Thyroid gland (tissue), 4 donors: ENCODE measurements around the gene MYCT1. TPM values are rescaled to one million over a fixed set of nuclear protein-coding genes. Genes with fewer than 3 reads are reported as not detected.

Experiments used
- DNase-seq, 2 donors: peaks; one replicate each; pipeline ENCODE4 v3.0.0-alpha.2; 2019
- H3K27ac ChIP-seq, 3 donors: fragments of 200-600 bp; sonication (generic); 1 replicate in 2 of 3; 2 replicates in 1 of 3; pipeline ENCODE4 v1.5.1; 2016 to 2019; ENCODE audit warnings: mild to moderate bottlenecking in 1 of 3, moderate library complexity in 1 of 3
- H3K27me3 ChIP-seq: fragments of 200-600 bp; sonication (generic); one replicate; pipeline ENCODE4 v1.5.1; 2019
- H3K36me3 ChIP-seq, 2 donors: fragments of 200-600 bp; sonication (generic); one replicate each; pipeline ENCODE4 v1.5.1; 2016 to 2019
- H3K4me1 ChIP-seq, 2 donors: fragments of 200-600 bp; sonication (generic); one replicate each; pipeline ENCODE4 v1.5.1; 2017 to 2019
- H3K4me3 ChIP-seq, 3 donors: fragments of 200-600 bp; sonication (generic); replicated peaks in 1 of 3; 1 replicate in 2 of 3; 2 replicates in 1 of 3; pipeline ENCODE4 v1.5.1; 2016; ENCODE audit warnings: mild to moderate bottlenecking in 1 of 3
- H3K9me3 ChIP-seq: fragments of 200-600 bp; sonication (generic); one replicate; pipeline ENCODE4 v1.5.1; 2017
- CTCF ChIP-seq, 6 experiments: fragments of 200-600 bp in 3 of 6; fragments of 450-650 bp in 3 of 6; sonication (generic) in 3 of 6; IDR thresholded peaks; one replicate each; pipeline ENCODE4 v1.5.1; 2016 to 2019; ENCODE audit warnings: antibody characterized with exemption in 6 of 6, mild to moderate bottlenecking in 2 of 6, inconsistent platforms in 1 of 6, moderate library complexity in 1 of 6
- POLR2A ChIP-seq, 2 donors: fragments of 450-650 bp; IDR thresholded peaks; one replicate each; pipeline ENCODE4 v1.6.1; 2017; ENCODE audit warnings: antibody characterized with exemption in 2 of 2, mild to moderate bottlenecking in 2 of 2, moderate library complexity in 1 of 2
- WGBS, 2 donors: methylation state at CpG; one replicate each; pipeline ENCODE4 v1.1.5; 2017; 5-methylcytosine and 5-hydroxymethylcytosine counted together
- intact Hi-C: fragments of 100-400 bp; cut with DNase I; formaldehyde crosslinking; loops from one replicate; pipeline ENCODE4 v1.15.1; 2023
- total RNA-seq, 4 donors: library from RNA; depleted of rRNA; stranded (reverse); fragments of >200 nt; gene quantifications; one replicate each; pipeline ENCODE4 v1.2.3, GENCODE V29; 2016

Gene MYCT1
- total RNA-seq, 4 donors from 2014 or later = 12.0 to 26.2 (median 17.5) TPM

GRCh38 chr6:152720974-152721373, 23.3 kb downstream of the MYCT1 start:
- Histone ChIP-seq H3K9me3 (no peaks in the 10 kb centered on the region), H3K27me3 (no peaks in the 10 kb centered on the region), H3K4me1 (no peaks in the 10 kb centered on the region), H3K36me3 (no peaks in the 10 kb centered on the region), H3K4me3 (no peak overlapping the region), H3K27ac (no peak overlapping the region)
- WGBS, 2 donors = 64 to 70% methylated on average over 3 of the region's 3 CpGs
- DNase-seq = no peak
- no peak for TF ChIP-seq CTCF (IDR thresholded peaks at IDR 0.05)
- TF ChIP-seq POLR2A (IDR thresholded peaks at IDR 0.05) = no peak
- intact Hi-C loops = no loop called here

GRCh38 chr6:152721956-152722355, 24.3 kb downstream of the MYCT1 start:
- intact Hi-C loops = no loop called here
- WGBS, 2 donors = 83 to 87% methylated on average over 4 of the region's 4 CpGs
- Histone ChIP-seq H3K9me3 (no peaks in the 10 kb centered on the region), H3K4me3 (no peak overlapping the region), H3K4me1 (no peaks in the 10 kb centered on the region), H3K27ac (no peak overlapping the region), H3K27me3 (no peaks in the 10 kb centered on the region), H3K36me3 (no peaks in the 10 kb centered on the region)
- TF ChIP-seq CTCF (IDR thresholded peaks at IDR 0.05) (no peak), POLR2A (IDR thresholded peaks at IDR 0.05) (no peak)
- no peak for DNase-seq

GRCh38 chr6:152723398-152723797, 25.7 kb downstream of the MYCT1 start:
- no peaks in the 10 kb centered on the region for H3K36me3 ChIP-seq
- H3K9me3 ChIP-seq = no peaks in the 10 kb centered on the region
- DNase-seq = no peak
- H3K4me3 ChIP-seq = no peak overlapping the region
- H3K27me3 ChIP-seq = no peaks in the 10 kb centered on the region
- TF ChIP-seq CTCF (IDR thresholded peaks at IDR 0.05) (no peak), POLR2A (IDR thresholded peaks at IDR 0.05) (no peak)
- 78 to 81% methylated on average over 1 of the region's 1 CpG for WGBS, 2 donors
- H3K27ac ChIP-seq = no peak overlapping the region
- intact Hi-C loops = no loop called here
- H3K4me1 ChIP-seq = no peaks in the 10 kb centered on the region

GRCh38 chr6:152726313-152726712, 28.6 kb downstream of the MYCT1 start:
- no peak overlapping the region for H3K27ac ChIP-seq
- no peaks in the 10 kb centered on the region for H3K4me1 ChIP-seq
- H3K9me3 ChIP-seq = no peaks in the 10 kb centered on the region
- DNase-seq = no peak
- no peaks in the 10 kb centered on the region for H3K36me3 ChIP-seq
- intact Hi-C loops = no loop called here
- H3K4me3 ChIP-seq = no peak overlapping the region
- TF ChIP-seq CTCF (IDR thresholded peaks at IDR 0.05) (no peak), POLR2A (IDR thresholded peaks at IDR 0.05) (no peak)
- H3K27me3 ChIP-seq = no peaks in the 10 kb centered on the region
- 71 to 83% methylated on average over 4 of the region's 4 CpGs for WGBS, 2 donors

- no peak overlapping the region for H3K4me3 ChIP-seq
- H3K27ac ChIP-seq = no peak overlapping the region
- no peaks in the 10 kb centered on the region for H3K9me3 ChIP-seq
- intact Hi-C loops = no loop called here
- no peak for TF ChIP-seq POLR2A (IDR thresholded peaks at IDR 0.05)
- TF ChIP-seq CTCF (IDR thresholded peaks at IDR 0.05) = no peak
- 94 to 96% methylated on average over 3 of the region's 3 CpGs for WGBS, 2 donors
- H3K36me3 ChIP-seq = no peaks in the 10 kb centered on the region
- DNase-seq = no peak
- no peaks in the 10 kb centered on the region for H3K4me1 ChIP-seq
- no peaks in the 10 kb centered on the region for H3K27me3 ChIP-seq
These were observed 29.8 kb downstream of the MYCT1 start for GRCh38 chr6:152727507-152727906.
